CD4-positive, alpha-beta T cell treated with Interferon alpha-2 for 1 hour (primary cell): ENCODE results near the gene CA11.
"Not testable (repeated sequence)": the region's sequence is repeated elsewhere in the genome, so short reads cannot be mapped to it uniquely, and the experiment has no call there.

ENCODE experiments used
- DNase-seq, 2 donors: peaks; one replicate each; pipeline ENCODE4 v3.0.0-alpha.2; 2020 to 2022

Gene CA11

GRCh38 chr19:48646001-48646721 is at the start of gene CA11:
Gene CA11 (minus strand): TSS chr19:48646187. CDS start chr19:48645632, 555 bp downstream.
- DNase-seq = peak; percentile 91 to 95

GRCh38 chr19:48693629-48694028 is 47.6 kb upstream of the CA11 start:
- DNase-seq = not testable (repeated sequence)

GRCh38 chr19:48689449-48689848 is 43.5 kb upstream of the CA11 start:
- no peak for DNase-seq

- no peak for DNase-seq
Measured at GRCh38 chr19:48687776-48688175, 41.8 kb upstream of the CA11 start.

GRCh38 chr19:48686637-48687036 is 40.6 kb upstream of the CA11 start:
- DNase-seq = not testable (repeated sequence)

GRCh38 chr19:48686088-48686487 is 40.1 kb upstream of the CA11 start:
- no peak for DNase-seq

- DNase-seq = no peak
Measured at GRCh38 chr19:48685583-48685982, 39.6 kb upstream of the CA11 start.

- DNase-seq = peak; percentile 25 to 53
Measured at GRCh38 chr19:48683349-48683748, 37.4 kb upstream of the CA11 start.

- DNase-seq = no peak
Measured at GRCh38 chr19:48681127-48681470, 35.1 kb upstream of the CA11 start.

- DNase-seq = no peak
Measured at GRCh38 chr19:48680436-48681126, 34.6 kb upstream of the CA11 start.

- DNase-seq = not testable (repeated sequence)
Measured at GRCh38 chr19:48680006-48680405, 34.0 kb upstream of the CA11 start.

GRCh38 chr19:48678201-48678600 is 32.2 kb upstream of the CA11 start:
- DNase-seq = no peak

GRCh38 chr19:48676887-48677286 is 30.9 kb upstream of the CA11 start:
- DNase-seq = no peak

GRCh38 chr19:48676487-48676886 is 30.5 kb upstream of the CA11 start:
- DNase-seq = no peak

- DNase-seq = peak; percentile 80 to 85
Measured at GRCh38 chr19:48674921-48675824, 29.2 kb upstream of the CA11 start.

GRCh38 chr19:48674216-48674809 is 28.3 kb upstream of the CA11 start:
- no peak for DNase-seq

GRCh38 chr19:48673436-48674100 is 27.6 kb upstream of the CA11 start:
- DNase-seq = no peak

GRCh38 chr19:48672994-48673393 is 27.0 kb upstream of the CA11 start, which contains the start of gene NTN5:
Gene NTN5 (minus strand): TSS chr19:48673017. CDS start chr19:48670986, 2,031 bp downstream.
- DNase-seq = no peak

- no peak for DNase-seq
Measured at GRCh38 chr19:48671446-48671995, 25.5 kb upstream of the CA11 start.

- DNase-seq = no peak
Measured at GRCh38 chr19:48670699-48671445, 24.9 kb upstream of the CA11 start.
